TTC549 (cell line): ENCODE data around the gene GJC1.

Source experiments
- FAIRE-seq: peaks from 2 replicates; lab custom pipeline; 2012; peaks lifted over from hg19 to GRCh38; lab: Jason Lieb, UNC

GJC1 gene

GRCh38 chr17:44798356-44798755 lies 31.7 kb downstream of the GJC1 start:
- no peak for FAIRE-seq

DNA sequence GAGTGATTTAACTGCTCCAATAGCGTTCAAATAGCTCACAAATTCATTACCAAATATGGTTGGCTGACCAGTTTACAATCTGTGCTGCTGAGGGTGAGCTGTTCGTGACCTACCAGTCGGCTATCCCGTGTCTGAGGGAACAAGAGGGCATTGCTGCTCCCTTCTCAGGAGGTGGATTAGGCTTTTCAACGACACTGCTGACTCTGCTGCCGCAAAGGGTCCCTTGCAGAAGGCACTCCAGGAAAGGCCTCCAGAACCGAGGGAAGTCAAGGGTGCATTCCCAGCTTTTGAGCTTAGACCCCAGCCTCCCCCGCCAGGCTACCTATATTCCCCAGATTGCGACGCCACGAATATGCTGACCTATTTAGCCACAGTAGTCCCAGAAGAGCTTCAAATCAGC lies 32.3 kb downstream of the GJC1 start:
- FAIRE-seq = no peak

DNA sequence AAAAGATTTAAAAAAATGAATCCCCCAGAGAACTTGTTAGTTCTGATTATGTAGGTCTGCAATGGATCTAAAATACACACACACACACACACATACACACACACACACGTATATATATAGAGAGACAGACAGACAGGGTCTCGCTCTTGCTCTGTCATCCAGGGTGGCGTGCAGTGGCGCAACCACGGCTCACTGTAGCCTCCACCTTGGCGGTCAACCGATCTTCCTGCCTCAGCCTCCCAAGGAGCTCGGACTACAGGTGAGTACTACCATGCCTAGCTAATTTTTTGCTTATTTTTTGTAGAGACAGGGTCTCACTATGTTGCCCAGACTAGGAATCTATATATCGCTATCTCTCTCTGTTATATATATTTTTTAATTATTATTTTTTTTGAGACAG lies 33.4 kb downstream of the GJC1 start:
- FAIRE-seq = no peak

DNA sequence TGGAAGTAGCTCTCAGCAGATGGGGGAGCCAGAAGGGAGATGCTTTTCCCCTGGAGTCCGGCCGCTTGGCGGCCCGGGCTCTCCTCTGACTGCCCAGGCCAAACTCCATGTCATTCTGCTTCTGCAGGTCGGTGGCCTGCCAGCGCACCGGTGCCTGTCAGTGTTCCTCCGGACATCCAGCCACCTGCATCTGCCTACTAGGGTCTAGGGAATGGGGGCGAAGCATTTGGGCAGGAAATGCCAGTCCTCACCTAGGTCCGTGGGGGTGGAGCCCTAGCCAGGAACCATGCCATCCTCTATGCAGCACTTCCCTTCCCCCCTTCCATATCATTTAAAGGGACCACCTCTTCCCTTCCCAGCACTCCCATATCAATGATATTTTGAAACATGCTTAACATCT lies 34.2 kb downstream of the GJC1 start:
- FAIRE-seq = no peak

GRCh38 chr17:44795421-44795820 lies 34.7 kb downstream of the GJC1 start:
- FAIRE-seq = no peak

GRCh38 chr17:44794851-44795413 lies 35.2 kb downstream of the GJC1 start:
- FAIRE-seq = no peak

DNA sequence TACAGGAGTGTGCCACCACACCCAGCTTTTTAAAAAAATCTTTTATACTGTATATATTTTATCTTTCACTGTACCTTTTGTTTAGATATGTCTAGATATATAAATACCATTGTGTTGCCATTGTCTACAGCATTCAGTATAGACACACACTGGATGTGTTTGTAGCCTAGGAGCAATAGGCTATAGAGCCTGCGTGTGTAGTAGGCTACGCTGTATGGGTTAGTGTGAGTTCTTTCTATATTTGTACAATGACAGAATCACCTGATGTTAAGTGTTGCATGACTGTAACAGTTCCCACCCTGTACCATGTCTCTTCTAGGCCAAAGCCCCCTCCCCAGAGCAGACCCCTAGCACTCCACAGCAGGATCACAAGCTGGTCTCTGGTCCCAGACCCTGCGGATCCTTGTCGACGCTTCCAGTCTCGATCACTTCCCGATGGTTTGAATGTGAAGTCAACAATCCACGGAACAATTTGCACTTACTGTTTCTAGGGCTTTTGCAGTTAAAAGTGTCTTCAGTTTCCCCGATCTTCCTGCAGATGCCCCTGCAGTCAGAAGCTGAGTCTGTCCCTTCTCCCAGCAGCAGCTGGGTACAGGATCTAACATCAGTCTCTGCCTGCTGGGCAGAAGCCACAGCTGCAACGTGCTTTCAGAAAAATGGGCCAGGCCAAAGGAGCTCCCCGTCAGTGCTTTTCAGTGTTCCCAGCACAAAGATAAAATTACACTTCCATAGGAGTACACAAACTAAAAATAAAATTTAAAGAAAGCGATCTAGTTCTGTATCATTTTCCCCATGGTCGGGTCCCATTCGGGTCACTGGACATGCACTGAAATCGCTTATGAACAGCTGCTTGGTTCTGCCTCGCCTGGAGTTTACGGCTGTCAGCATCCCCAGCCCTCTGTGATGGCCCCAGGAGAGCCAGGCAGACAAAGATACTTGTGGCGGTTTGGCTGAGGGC lies 35.9 kb downstream of the GJC1 start:
- no peak for FAIRE-seq

DNA sequence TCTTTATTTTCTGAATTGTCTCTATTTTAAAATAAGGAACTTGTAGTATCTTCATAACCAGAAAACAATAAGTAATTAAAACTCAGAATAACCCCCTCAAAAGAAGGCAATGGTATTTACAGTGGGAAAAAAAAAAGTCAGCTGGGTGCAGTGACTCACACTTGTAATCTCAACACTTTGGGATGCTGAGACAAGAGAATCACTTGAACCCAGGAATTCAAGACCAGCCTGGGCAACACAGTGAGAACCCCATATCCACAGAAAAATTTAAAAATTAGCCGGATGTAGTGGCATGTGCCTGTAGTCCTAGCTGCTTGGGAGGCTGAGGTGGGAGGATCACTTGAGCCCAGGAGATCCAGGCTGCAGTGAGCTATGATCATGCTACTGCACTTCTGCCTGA lies 37.8 kb downstream of the GJC1 start:
- no peak for FAIRE-seq

DNA sequence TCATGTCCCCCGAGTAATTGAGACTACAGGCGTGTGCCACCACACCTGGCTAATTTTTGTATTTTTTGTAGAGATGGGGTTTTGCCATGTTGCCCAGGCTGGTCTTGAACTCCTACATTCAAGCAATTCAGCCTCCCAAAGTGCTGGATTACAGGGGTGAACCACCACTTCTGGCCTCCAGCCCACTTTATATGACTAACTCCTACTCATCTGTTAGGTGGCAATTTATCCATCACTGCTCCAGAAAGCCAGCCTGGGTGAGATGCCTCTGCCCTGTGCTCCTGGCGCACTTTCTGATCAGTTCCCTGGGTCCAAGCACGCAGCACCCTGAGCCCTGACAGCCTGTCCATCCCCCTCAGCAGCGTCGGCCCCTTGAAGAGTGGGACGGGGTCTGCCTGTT lies 41.9 kb downstream of the GJC1 start:
- FAIRE-seq = no peak

GRCh38 chr17:44787271-44787940 lies 42.7 kb downstream of the GJC1 start:
- no peak for FAIRE-seq

GRCh38 chr17:44786551-44787081 lies 43.5 kb downstream of the GJC1 start:
- FAIRE-seq = no peak

- FAIRE-seq = no peak
Observed at GRCh38 chr17:44785921-44786320, 44.2 kb downstream of the GJC1 start.

DNA sequence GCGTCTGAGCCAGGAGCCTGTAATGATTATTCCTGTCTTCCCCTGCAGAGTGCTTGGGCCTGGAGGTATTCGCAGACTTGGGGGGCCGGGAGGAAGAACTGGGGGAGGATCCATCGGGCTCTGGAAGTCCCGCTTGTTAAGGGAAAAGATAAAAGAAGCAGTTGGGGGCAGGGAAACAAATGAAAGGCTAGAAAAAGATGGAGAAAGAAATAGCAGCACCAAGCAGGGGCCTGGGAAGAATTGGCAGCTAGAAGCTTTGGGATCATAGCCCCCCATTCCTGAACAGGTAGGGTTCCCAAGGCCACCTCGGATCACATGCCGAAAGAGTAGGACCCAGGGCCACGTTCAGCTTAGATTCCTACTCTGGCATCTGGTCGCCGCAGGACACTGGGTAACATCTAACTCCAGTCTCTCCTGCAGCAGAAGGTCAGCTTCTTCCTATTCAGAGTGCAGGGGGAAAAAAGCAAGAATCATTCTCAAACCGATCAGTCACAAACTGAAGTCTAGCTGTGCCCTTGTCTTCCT lies 47.7 kb downstream of the GJC1 start:
- no peak for FAIRE-seq

- no peak for FAIRE-seq
Observed at GRCh38 chr17:44781551-44782325, 48.3 kb downstream of the GJC1 start.

GRCh38 chr17:44780845-44781480 lies 49.1 kb downstream of the GJC1 start:
- FAIRE-seq = no peak

GRCh38 chr17:44780161-44780560 lies 49.9 kb downstream of the GJC1 start:
- FAIRE-seq = no peak

DNA sequence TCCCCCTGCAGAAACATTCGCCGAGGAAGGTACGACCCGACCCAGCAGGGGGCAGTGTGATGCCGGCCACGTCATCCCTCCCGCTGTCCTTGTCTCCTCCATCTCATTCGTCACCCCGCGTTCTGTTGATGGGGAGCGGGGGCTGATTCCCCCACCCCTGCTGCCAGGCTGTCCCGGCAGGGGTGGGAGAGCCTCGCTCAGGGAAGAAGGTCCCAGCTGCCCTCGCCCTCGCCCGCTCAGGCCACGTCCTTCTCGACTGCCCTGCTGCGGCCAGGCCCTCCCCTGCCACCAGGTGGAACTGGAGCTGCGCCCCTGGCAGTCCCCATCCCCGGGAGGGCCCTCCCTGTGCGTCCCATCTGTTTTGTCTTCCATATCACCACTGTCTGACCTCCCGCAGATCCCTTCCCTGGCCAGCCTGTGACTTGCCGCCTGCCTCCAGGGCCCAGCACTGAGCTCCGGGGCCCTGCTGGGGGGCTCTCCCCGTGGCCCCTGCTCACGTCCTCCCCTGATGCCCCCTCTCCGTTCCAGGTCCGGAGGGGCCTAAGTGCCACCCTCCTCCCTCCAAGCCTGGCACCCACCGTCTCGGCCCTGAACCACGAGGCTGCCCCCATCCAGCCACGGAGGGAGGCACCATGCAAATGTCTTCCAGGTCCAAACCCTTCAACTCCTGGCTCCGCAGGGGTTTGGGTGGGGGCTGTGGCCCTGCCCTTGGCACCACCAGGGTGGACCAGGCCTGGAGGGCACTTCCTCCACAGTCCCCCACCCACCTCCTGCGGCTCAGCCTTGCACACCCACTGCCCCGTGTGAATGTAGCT lies 50.7 kb downstream of the GJC1 start:
- no peak for FAIRE-seq

DNA sequence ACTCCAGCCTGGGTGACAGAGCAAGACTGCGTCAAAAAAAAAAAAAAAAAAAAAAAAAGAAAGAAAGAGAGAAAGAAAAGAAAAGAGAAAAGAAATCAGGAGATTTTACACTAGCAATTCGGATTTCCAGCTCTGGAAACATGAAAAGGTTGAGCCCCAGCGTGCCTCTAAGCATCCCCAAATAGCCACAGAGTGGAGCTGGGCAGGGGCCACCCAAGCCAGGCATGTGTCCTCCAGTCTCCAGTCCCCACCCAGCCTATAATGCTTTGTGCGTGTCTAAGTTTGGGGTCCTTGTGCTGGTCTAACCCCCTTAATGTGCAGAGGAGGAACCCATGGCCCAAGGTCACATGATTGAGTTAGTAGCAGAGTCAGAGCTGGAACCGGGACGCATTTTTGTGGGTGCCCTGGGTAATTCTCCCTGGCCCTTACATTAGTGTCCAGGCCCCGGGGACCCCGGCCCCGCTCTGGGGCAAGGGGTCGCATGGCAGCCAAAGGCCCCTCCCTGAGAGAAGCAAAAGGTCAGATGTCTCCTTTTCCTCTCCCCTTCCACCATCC lies 51.4 kb downstream of the GJC1 start:
- FAIRE-seq = no peak

DNA sequence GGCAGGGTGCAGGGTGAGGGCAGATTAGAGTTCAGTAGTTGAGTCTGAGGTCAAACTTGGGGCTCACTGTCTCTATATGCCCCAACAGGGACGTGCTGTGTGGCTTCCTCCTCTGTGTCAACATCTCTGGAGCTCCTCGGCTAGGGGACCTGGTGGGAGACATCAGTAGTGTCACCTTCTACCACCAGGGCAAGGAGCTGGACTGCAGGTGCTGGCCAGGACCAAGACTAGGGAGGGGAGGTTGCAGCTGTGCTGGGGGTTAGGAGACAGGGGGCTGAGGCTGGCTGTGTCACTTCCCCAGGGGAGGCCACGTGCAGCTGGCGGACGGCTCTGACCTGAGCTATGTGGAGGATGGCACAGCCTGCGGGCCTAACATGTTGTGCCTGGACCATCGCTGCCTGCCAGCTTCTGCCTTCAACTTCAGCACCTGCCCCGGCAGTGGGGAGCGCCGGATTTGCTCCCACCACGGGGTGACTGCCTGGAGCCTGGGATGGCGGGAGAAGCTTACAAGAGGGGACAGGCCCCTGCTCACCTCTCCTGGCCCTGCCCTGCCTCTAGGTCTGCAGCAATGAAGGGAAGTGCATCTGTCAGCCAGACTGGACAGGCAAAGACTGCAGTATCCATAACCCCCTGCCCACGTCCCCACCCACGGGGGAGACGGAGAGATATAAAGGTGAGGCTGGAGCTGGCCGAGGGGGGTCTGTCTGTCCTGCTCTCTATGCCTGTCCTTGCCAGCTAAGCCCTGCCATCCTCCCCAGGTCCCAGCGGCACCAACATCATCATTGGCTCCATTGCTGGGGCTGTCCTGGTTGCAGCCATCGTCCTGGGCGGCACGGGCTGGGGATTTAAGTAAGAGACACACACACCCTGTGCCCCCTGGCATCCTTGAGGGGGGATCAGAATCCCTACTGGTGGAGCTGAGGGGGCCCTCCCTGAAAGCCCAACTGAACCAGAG lies 52.4 kb downstream of the GJC1 start:
- FAIRE-seq = no peak
